GM12865 (cell line): Measurements from ENCODE around the gene METTL26.

Experiments used
- DNase-seq: peaks from one replicate; pipeline ENCODE4 v3.0.0; 2010; ENCODE audit warnings: low read depth
- H3K4me3 ChIP-seq: 2 replicates; pipeline ENCODE4 v1.5.1; 2011; ENCODE audit warnings: mild to moderate bottlenecking, low read depth, low read length, control low read depth
- CTCF ChIP-seq: IDR thresholded peaks from 2 replicates; pipeline ENCODE4 v1.5.1; 2011; ENCODE audit warnings: low read length, control low read depth, low read depth, inconsistent platforms; ENCODE audit not compliant: insufficient read depth; ENCODE audit errors: missing control alignments

METTL26 gene

GRCh38 chr16:588639-588888 lies 47.5 kb downstream of the METTL26 start:
- peak; percentile 82 for DNase-seq
- no peak for TF ChIP-seq CTCF
- H3K4me3 ChIP-seq, result peak overlapping the region; percentile 75

- DNase-seq, result no peak
- TF ChIP-seq CTCF, result no peak
- peak overlapping the region; percentile 75 for H3K4me3 ChIP-seq
These were observed 49.2 kb downstream of the METTL26 start for GRCh38 chr16:586645-587590.

GRCh38 chr16:586047-586644 lies 50.0 kb downstream of the METTL26 start:
- no peak for DNase-seq
- H3K4me3 ChIP-seq, result no peak overlapping the region
- no peak for TF ChIP-seq CTCF

GRCh38 chr16:585351-585750 lies 50.8 kb downstream of the METTL26 start:
- DNase-seq, result no peak
- no peak overlapping the region for H3K4me3 ChIP-seq
- TF ChIP-seq CTCF, result no peak
